Mesendoderm (in vitro differentiated cells): ENCODE data around the gene SCGB1D1.

ENCODE experiments used
- DNase-seq: peaks from one replicate; pipeline ENCODE4 v3.0.0; 2013
- H2AK5ac ChIP-seq: 2 replicates; pipeline ENCODE4 v1.6.1; 2013; ENCODE audit warnings: low read length, inconsistent platforms
- H2BK120ac ChIP-seq: 2 replicates; pipeline ENCODE4 v1.6.1; 2013; ENCODE audit warnings: low read depth, mild to moderate bottlenecking, low read length, moderate library complexity, mixed read lengths
- H2BK15ac ChIP-seq: replicated peaks from 2 replicates; pipeline ENCODE4 v1.6.1; 2013; ENCODE audit warnings: low read depth, mild to moderate bottlenecking, moderate library complexity
- H2BK5ac ChIP-seq: 2 replicates; pipeline ENCODE4 v1.6.1; 2013; ENCODE audit warnings: low read length, inconsistent platforms
- H3K18ac ChIP-seq: 2 replicates; pipeline ENCODE4 v1.6.1; 2013; ENCODE audit warnings: mild to moderate bottlenecking, low read length, mixed read lengths
- H3K23ac ChIP-seq: one replicate; pipeline ENCODE4 v1.6.1; 2013; ENCODE audit warnings: low read length
- H3K27ac ChIP-seq: 2 replicates; pipeline ENCODE4 v1.5.1; 2013; ENCODE audit warnings: low read depth, mild to moderate bottlenecking, inconsistent platforms, low read length, moderate library complexity
- H3K27me3 ChIP-seq: 2 replicates; pipeline ENCODE4 v1.6.1; 2013; ENCODE audit warnings: low read length, control low read depth, mild to moderate bottlenecking, inconsistent platforms; ENCODE audit not compliant: insufficient read depth, poor library complexity
- H3K36me3 ChIP-seq: 2 replicates; pipeline ENCODE4 v1.6.1; 2013; ENCODE audit warnings: low read length, inconsistent platforms; ENCODE audit not compliant: control insufficient read depth, insufficient read depth
- H3K4ac ChIP-seq: one replicate; pipeline ENCODE4 v1.6.1; 2013; ENCODE audit warnings: low read depth, mild to moderate bottlenecking, low read length, moderate library complexity
- H3K4me1 ChIP-seq: 2 replicates; pipeline ENCODE4 v1.6.1; 2013; ENCODE audit warnings: low read depth, low read length, inconsistent platforms; ENCODE audit not compliant: control insufficient read depth
- H3K4me2 ChIP-seq: 2 replicates; pipeline ENCODE4 v1.6.1; 2013; ENCODE audit warnings: low read length
- H3K4me3 ChIP-seq: 2 replicates; pipeline ENCODE4 v1.5.1; 2013; ENCODE audit warnings: mild to moderate bottlenecking, low read length
- H3K56ac ChIP-seq: one replicate; pipeline ENCODE4 v1.6.1; 2013; ENCODE audit warnings: low read length
- H3K79me1 ChIP-seq: 2 replicates; pipeline ENCODE4 v1.6.1; 2013; ENCODE audit warnings: low read length, inconsistent platforms
- H3K79me2 ChIP-seq: 2 replicates; pipeline ENCODE4 v1.6.1; 2013; ENCODE audit warnings: mild to moderate bottlenecking, low read length; ENCODE audit not compliant: control insufficient read depth, insufficient read depth
- H3K9ac ChIP-seq: 2 replicates; pipeline ENCODE4 v1.6.1; 2013; ENCODE audit warnings: low read length, inconsistent platforms
- H4K5ac ChIP-seq: one replicate; pipeline ENCODE4 v1.6.1; 2013; ENCODE audit warnings: low read length
- H4K8ac ChIP-seq: one replicate; pipeline ENCODE4 v1.6.1; 2013; ENCODE audit warnings: low read depth, mild to moderate bottlenecking, control low read depth, low read length, moderate library complexity
- WGBS: extraction: QIAGEN DNeasy Blood & Tissue Kit; methylation state at CpG from one replicate; pipeline ENCODE4 v1.1.7; 2013; ENCODE audit warnings: low lambda C conversion rate, missing lambda C conversion rate; ENCODE audit not compliant: insufficient coverage; ENCODE audit errors: extremely low coverage; 5-methylcytosine and 5-hydroxymethylcytosine counted together

SCGB1D1 gene

DNA sequence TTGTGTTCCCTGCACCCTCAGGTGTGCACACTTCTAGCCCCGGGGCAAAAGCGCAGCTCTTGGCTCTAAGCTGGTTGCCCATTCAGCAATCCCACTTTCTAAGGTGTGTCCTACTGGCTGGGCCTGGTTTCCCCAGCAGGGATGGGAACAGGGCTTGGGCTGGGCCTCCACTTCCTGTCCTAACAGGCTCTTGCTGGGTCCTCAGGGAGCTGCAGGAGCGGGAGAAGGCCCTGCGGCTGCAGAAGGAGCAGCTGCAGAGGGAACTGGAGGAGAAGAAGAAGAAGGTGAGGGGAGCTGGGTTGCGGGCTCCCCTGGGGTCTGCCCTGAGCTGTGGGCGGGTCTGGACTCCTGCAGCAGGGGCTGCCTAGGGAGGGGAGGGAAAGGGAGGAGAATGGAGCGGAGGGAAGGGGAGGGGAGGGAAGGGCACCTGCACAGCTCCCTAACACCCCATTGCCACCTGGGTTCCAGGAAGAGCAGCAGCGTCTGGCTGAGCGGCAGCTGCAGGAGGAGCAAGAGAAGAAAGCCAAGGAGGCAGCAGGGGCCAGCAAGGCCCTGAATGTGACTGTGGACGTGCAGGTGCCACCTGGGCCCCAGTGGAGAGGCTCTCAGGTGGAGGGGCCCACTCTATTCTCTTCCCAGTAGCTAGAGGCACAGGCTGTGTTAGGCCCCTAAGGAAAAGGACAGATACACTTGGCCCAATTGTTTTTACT lies 41.6 kb upstream of the SCGB1D1 start:
- Histone ChIP-seq H3K4me2 (no peak overlapping the region), H3K79me2 (no peaks in the 10 kb centered on the region), H2BK15ac (no peak overlapping the region), H3K27ac (no peak overlapping the region), H3K79me1 (no peaks in the 10 kb centered on the region), H2AK5ac (no peak overlapping the region), H3K27me3 (no peaks in the 10 kb centered on the region), H3K18ac (no peak overlapping the region), H3K9ac (no peak overlapping the region), H2BK5ac (no peak overlapping the region), H3K4ac (no peak overlapping the region), H4K8ac (no peak overlapping the region), H4K5ac (no peak overlapping the region), H3K4me1 (no peaks in the 10 kb centered on the region), H3K36me3 (peaks cover 31% of the 10 kb centered on the region), H3K23ac (no peak overlapping the region), H3K56ac (no peak overlapping the region), H2BK120ac (no peak overlapping the region), H3K4me3 (no peak overlapping the region)
- no CpG with 5 or more reads among the region's 10 CpGs for WGBS
- no peak for DNase-seq

DNA sequence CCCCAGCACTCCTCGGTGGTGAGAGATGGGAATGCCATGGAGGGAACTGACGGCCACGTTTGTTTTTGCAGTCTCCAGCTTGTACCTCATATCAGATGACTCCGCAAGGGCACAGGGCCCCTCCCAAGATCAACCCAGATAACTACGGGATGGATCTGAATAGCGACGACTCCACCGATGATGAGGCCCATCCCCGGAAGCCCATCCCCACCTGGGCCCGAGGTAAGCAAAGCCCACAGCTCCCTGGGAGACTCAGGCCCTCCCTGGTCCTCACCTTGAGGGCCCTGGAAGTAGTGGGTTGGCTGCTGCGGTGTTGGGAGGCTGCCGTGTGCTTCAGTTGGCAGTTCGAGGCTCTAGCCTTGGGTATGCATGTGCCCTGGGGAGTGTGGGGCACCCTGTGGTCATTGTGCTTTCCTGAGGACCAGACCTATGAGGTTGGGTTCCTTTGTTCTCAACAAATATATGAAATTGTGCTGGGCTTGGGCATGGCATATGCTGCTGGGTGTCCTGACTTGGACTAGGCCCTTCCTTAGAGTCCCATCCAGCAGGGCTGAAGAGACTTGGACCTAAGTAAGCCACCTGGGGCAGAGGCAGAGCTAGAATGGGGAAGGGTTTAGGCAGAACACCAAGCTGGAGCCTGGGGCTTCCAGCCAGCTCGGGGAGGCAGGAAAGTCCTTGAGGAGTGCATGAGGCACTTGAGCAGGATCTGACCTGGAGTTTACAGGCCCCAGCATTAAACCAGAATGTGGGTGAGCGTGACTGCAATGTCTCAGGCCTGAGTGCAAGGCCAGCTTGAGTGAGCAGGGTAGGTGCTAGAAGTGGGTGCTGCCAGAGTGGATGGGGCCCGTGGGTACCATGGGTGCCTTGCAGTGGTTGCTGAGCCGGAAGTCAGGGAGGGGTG lies 39.8 kb upstream of the SCGB1D1 start:
- H3K4me1 ChIP-seq = no peaks in the 10 kb centered on the region
- H3K79me2 ChIP-seq = no peaks in the 10 kb centered on the region
- no peak overlapping the region for H3K23ac ChIP-seq
- H3K27ac ChIP-seq = no peak overlapping the region
- no peak for DNase-seq
- no peak overlapping the region for H2BK15ac ChIP-seq
- H3K27me3 ChIP-seq = no peaks in the 10 kb centered on the region
- no CpG with 5 or more reads among the region's 17 CpGs for WGBS
- no peak overlapping the region for H3K4me3 ChIP-seq
- H3K56ac ChIP-seq = no peak overlapping the region
- H3K4me2 ChIP-seq = no peak overlapping the region
- H4K5ac ChIP-seq = no peak overlapping the region
- no peak overlapping the region for H3K9ac ChIP-seq
- H2BK5ac ChIP-seq = no peak overlapping the region
- H4K8ac ChIP-seq = no peak overlapping the region
- no peaks in the 10 kb centered on the region for H3K79me1 ChIP-seq
- H2AK5ac ChIP-seq = no peak overlapping the region
- no peak overlapping the region for H2BK120ac ChIP-seq
- no peak overlapping the region for H3K18ac ChIP-seq
- H3K4ac ChIP-seq = no peak overlapping the region
- peaks cover 31% of the 10 kb centered on the region for H3K36me3 ChIP-seq

DNA sequence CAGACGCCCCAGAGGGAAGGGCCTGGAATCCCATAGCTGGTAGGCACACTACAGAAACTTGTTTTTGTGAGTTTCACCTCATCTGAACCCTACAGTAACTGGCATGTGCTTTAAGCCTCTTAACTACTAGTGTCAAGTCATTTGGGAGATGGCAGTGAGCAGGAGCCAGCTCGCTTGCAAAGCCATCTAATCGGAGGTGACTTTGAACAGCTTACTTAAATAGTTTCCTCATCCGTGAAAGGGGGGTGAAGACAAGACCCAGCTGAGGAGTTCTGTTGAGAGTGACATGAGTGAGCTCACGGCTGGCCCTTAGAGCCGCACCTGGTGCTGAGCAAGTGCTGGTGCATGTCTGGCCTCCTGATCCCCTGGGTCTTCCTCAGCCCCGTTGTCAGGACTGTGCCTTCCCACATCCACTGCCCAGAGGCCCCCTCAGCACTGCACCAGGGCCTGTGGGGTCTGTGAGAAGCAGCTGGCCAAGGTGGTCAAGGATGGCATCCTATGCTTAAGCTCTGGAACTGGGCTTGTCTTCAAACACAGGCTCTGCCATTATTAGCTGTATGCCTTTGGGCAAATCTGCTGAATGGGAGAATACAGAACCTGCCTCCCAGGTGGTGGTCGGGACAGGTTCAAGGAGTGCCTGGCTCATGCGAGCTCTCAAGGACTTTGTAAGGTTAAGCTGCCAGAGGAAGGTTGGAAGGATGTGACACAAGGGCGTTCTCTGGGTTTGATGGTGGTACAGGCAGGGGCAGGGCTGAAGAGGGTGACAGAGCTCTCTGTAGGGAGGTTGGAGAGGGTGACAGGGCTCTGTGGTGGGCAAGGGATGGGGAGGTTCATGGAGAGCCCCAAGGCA lies 38.9 kb upstream of the SCGB1D1 start:
- Histone ChIP-seq H3K4me3 (no peak overlapping the region), H3K36me3 (peaks cover 30% of the 10 kb centered on the region), H3K23ac (no peak overlapping the region), H3K9ac (no peak overlapping the region), H4K8ac (no peak overlapping the region), H2BK5ac (no peak overlapping the region), H3K56ac (no peak overlapping the region), H3K79me2 (no peaks in the 10 kb centered on the region), H3K4ac (no peak overlapping the region), H3K4me2 (no peak overlapping the region), H2AK5ac (no peak overlapping the region), H2BK15ac (no peak overlapping the region), H3K27me3 (no peaks in the 10 kb centered on the region), H3K79me1 (no peaks in the 10 kb centered on the region), H2BK120ac (no peak overlapping the region), H4K5ac (no peak overlapping the region), H3K18ac (no peak overlapping the region), H3K27ac (no peak overlapping the region), H3K4me1 (no peaks in the 10 kb centered on the region)
- no CpG with 5 or more reads among the region's 10 CpGs for WGBS
- DNase-seq = no peak

DNA sequence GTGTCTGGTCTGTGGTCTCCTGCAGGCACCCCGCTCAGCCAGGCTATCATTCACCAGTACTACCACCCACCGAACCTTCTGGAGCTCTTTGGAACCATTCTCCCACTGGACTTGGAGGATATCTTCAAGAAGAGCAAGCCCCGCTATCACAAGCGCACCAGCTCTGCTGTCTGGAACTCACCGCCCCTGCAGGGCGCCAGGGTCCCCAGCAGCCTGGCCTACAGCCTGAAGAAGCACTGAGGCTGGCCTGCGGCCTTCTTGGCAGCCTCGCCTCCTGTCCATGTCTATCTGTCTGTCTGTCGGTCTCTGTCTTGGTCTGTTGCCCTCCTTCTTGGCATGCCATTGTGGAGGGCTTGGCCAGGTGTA lies 38.3 kb upstream of the SCGB1D1 start:
- no peak overlapping the region for H3K27ac ChIP-seq
- no peak overlapping the region for H3K23ac ChIP-seq
- H3K4me2 ChIP-seq = no peak overlapping the region
- peaks cover 27% of the 10 kb centered on the region for H3K36me3 ChIP-seq
- no peak for DNase-seq
- no peak overlapping the region for H4K8ac ChIP-seq
- H2BK120ac ChIP-seq = no peak overlapping the region
- no peak overlapping the region for H3K4me3 ChIP-seq
- no peak overlapping the region for H3K18ac ChIP-seq
- H3K56ac ChIP-seq = no peak overlapping the region
- no peaks in the 10 kb centered on the region for H3K79me1 ChIP-seq
- H2BK5ac ChIP-seq = no peak overlapping the region
- no peak overlapping the region for H2BK15ac ChIP-seq
- H3K4ac ChIP-seq = no peak overlapping the region
- H3K79me2 ChIP-seq = no peaks in the 10 kb centered on the region
- H2AK5ac ChIP-seq = no peak overlapping the region
- H3K9ac ChIP-seq = no peak overlapping the region
- H3K4me1 ChIP-seq = no peaks in the 10 kb centered on the region
- no CpG with 5 or more reads among the region's 9 CpGs for WGBS
- no peak overlapping the region for H4K5ac ChIP-seq
- no peaks in the 10 kb centered on the region for H3K27me3 ChIP-seq

DNA sequence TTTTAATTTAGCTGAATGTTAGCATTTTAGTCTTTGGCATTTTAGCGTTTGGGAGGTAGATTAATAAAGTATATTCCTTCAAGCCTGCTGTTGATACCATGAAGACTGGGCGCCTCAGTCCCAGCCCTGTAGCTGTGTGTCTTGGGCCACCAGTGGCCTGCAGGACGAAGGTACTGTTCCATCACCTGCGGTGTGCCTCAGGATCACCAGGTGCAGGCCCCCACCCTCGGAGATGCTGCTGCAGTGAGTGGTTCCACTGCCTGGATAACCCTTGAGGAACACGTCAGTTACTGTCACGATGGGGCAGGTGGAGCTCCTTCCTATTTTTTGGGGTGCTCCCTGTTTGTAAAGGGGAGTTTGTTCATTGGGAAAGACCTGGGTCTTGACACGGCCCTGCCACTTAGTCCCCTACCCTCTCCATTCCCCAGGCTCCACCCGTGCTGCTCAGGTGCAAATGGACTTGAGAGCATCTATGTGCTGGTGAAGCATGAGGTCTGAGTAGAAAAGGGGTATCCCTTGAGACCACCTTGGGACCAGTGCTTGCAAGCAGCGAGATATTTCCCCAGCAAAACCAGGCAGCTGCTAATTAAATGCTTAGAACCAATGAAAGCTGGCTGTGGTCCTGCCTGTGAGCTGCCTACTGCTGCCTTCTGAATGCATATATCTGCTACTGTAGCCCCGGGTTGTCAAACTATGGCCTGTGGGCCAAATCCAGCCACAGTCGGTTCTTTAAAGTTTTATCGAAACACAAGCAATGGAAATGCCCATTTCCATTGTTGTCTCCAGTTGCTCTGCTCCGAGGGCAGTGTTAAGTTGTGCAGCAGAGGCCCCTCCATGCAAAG lies 37.5 kb upstream of the SCGB1D1 start:
- no peak overlapping the region for H3K56ac ChIP-seq
- peaks cover 27% of the 10 kb centered on the region for H3K36me3 ChIP-seq
- H3K4me1 ChIP-seq = no peaks in the 10 kb centered on the region
- no peaks in the 10 kb centered on the region for H3K79me1 ChIP-seq
- H3K4ac ChIP-seq = no peak overlapping the region
- H2BK15ac ChIP-seq = no peak overlapping the region
- no peak for DNase-seq
- H3K79me2 ChIP-seq = no peaks in the 10 kb centered on the region
- no peak overlapping the region for H3K9ac ChIP-seq
- H3K27ac ChIP-seq = no peak overlapping the region
- H3K23ac ChIP-seq = no peak overlapping the region
- no peak overlapping the region for H4K8ac ChIP-seq
- no peak overlapping the region for H2AK5ac ChIP-seq
- H3K4me2 ChIP-seq = no peak overlapping the region
- no peak overlapping the region for H2BK5ac ChIP-seq
- WGBS = no CpG with 5 or more reads among the region's 14 CpGs
- no peaks in the 10 kb centered on the region for H3K27me3 ChIP-seq
- H2BK120ac ChIP-seq = no peak overlapping the region
- H4K5ac ChIP-seq = no peak overlapping the region
- H3K4me3 ChIP-seq = no peak overlapping the region
- H3K18ac ChIP-seq = no peak overlapping the region
